Liver (tissue), 9 donors: ENCODE data around the gene BRF1. TPM values are rescaled to one million over a fixed set of nuclear protein-coding genes. Genes with fewer than 3 reads are reported as not detected.

Source experiments
- DNase-seq: peaks from one replicate; pipeline ENCODE4 v3.0.0-alpha.2; 2017; ENCODE audit warnings: low spot score
- H3K27ac ChIP-seq, 2 donors: one replicate each; pipeline ENCODE4 v1.7.0; 2013; ENCODE audit warnings: inconsistent platforms in 2 of 2, low read length in 2 of 2, control low read depth in 1 of 2, low read depth in 1 of 2, mild to moderate bottlenecking in 1 of 2
- H3K27me3 ChIP-seq, 4 donors: one replicate each; pipeline versions ENCODE4 v1.6.1 to v1.7.0; 2013; ENCODE audit warnings: low read length in 3 of 4, inconsistent platforms in 1 of 4, mild to moderate bottlenecking in 1 of 4, moderate library complexity in 1 of 4; ENCODE audit not compliant: control insufficient read depth in 4 of 4, insufficient read depth in 4 of 4
- H3K36me3 ChIP-seq, 4 donors: one replicate each; pipeline versions ENCODE4 v1.6.1 to v1.7.0; 2013; ENCODE audit warnings: low read length in 3 of 4, mild to moderate bottlenecking in 3 of 4, low read depth in 1 of 4, moderate library complexity in 1 of 4; ENCODE audit not compliant: control insufficient read depth in 4 of 4, insufficient read depth in 3 of 4
- H3K4me1 ChIP-seq, 4 donors: one replicate each; pipeline versions ENCODE4 v1.6.1 to v1.7.0; 2013; ENCODE audit warnings: low read length in 3 of 4, mild to moderate bottlenecking in 3 of 4, moderate library complexity in 1 of 4; ENCODE audit not compliant: control insufficient read depth in 4 of 4, insufficient read depth in 4 of 4
- H3K4me3 ChIP-seq, 3 donors: one replicate each; pipeline versions ENCODE4 v1.6.1 to v1.7.0; 2013; ENCODE audit warnings: low read length in 3 of 3, control low read depth in 1 of 3, low read depth in 1 of 3, mild to moderate bottlenecking in 1 of 3
- H3K9ac ChIP-seq, 2 donors: one replicate each; pipeline ENCODE4 v1.7.0; 2013; ENCODE audit warnings: low read length in 2 of 2, mild to moderate bottlenecking in 2 of 2, moderate library complexity in 2 of 2, control low read depth in 1 of 2, low read depth in 1 of 2
- H3K9me3 ChIP-seq, 4 donors: one replicate each; pipeline versions ENCODE4 v1.6.1 to v1.7.0; 2013; ENCODE audit warnings: low read length in 3 of 4; ENCODE audit not compliant: control insufficient read depth in 4 of 4
- EGR1 ChIP-seq, 2 donors: IDR thresholded peaks; 2 replicates each; pipeline ENCODE4 v1.6.1; 2016 to 2018; ENCODE audit warnings: antibody characterized with exemption in 2 of 2, low read depth in 2 of 2
- FOXA1 ChIP-seq: IDR thresholded peaks from 2 replicates; pipeline ENCODE4 v1.6.1; 2016; ENCODE audit warnings: antibody characterized with exemption
- FOXA2 ChIP-seq: IDR thresholded peaks from 2 replicates; pipeline ENCODE4 v1.6.1; 2016; ENCODE audit warnings: antibody characterized with exemption
- GABPA ChIP-seq, 2 donors: IDR thresholded peaks in 1 of 2; conservative IDR thresholded peaks in 1 of 2; 2 replicates each; pipeline ENCODE4 v1.6.1; 2016; ENCODE audit warnings: antibody characterized with exemption in 2 of 2, mild to moderate bottlenecking in 1 of 2, moderate library complexity in 1 of 2
- JUND ChIP-seq, 2 donors: IDR thresholded peaks; 2 replicates each; pipeline ENCODE4 v1.6.1; 2016; ENCODE audit warnings: antibody characterized with exemption in 2 of 2
- NR2F2 ChIP-seq: IDR thresholded peaks from 2 replicates; pipeline ENCODE4 v1.6.1; 2016; ENCODE audit warnings: antibody characterized with exemption
- RAD21 ChIP-seq, 2 donors: IDR thresholded peaks; 2 replicates each; pipeline ENCODE4 v1.6.1; 2016; ENCODE audit warnings: antibody characterized with exemption in 2 of 2, mild to moderate bottlenecking in 2 of 2
- REST ChIP-seq: IDR thresholded peaks from 2 replicates; pipeline ENCODE4 v1.6.1; 2016; ENCODE audit warnings: antibody characterized with exemption, mild to moderate bottlenecking
- RXRA ChIP-seq, 2 donors: IDR thresholded peaks; 2 replicates each; pipeline ENCODE4 v1.6.1; 2017 to 2018; ENCODE audit warnings: antibody characterized with exemption in 2 of 2, mild to moderate bottlenecking in 1 of 2
- SP1 ChIP-seq: IDR thresholded peaks from 2 replicates; pipeline ENCODE4 v1.6.1; 2018; ENCODE audit warnings: antibody characterized with exemption, mild to moderate bottlenecking
- TAF1 ChIP-seq: conservative IDR thresholded peaks from 2 replicates; pipeline ENCODE4 v1.6.1; 2016; ENCODE audit warnings: antibody characterized with exemption, mild to moderate bottlenecking
- YY1 ChIP-seq: IDR thresholded peaks from 2 replicates; pipeline ENCODE4 v1.6.1; 2016; ENCODE audit warnings: antibody characterized with exemption, mild to moderate bottlenecking
- ZBTB33 ChIP-seq: IDR thresholded peaks from 2 replicates; pipeline ENCODE4 v1.6.1; 2016; ENCODE audit warnings: antibody characterized with exemption
- WGBS: extraction: QIAGEN DNeasy Blood & Tissue Kit; methylation state at CpG from one replicate; pipeline ENCODE4 v1.1.7; 2013; 5-methylcytosine and 5-hydroxymethylcytosine counted together
- polyA plus RNA-seq, 2 donors: library from polyadenylated mRNA; stranded (reverse) in 1 of 2; unstranded in 1 of 2; fragments of 200-250 nt in 1 of 2; fragments of >200 nt in 1 of 2; fragmentation: Nextera tagmentation in 1 of 2; extraction: Ambion mirVana in 1 of 2; gene quantifications; one replicate each; pipeline versions ENCODE4 v1.2.1 to v1.2.3, GENCODE V29; 2013 to 2015
- total RNA-seq, 2 donors: library from RNA; depleted of rRNA; stranded (reverse); fragments of >200 nt; gene quantifications; one replicate each; pipeline ENCODE4 v1.2.3, GENCODE V29; 2014
- TF ChIP-seq, protein P1 (sequence below): IDR thresholded peaks from 2 replicates; pipeline ENCODE4 v1.6.1; 2016; ENCODE audit warnings: antibody characterized with exemption
- TF ChIP-seq, protein P2 (sequence below): IDR thresholded peaks from 2 replicates; pipeline ENCODE4 v1.6.1; 2016; ENCODE audit warnings: antibody characterized with exemption
- TF ChIP-seq, protein P3 (sequence below): fragments of 150-350 bp; IDR thresholded peaks from 2 replicates; pipeline ENCODE4 v1.5.1; 2017; ENCODE audit warnings: improper control_type of control experiment, low read depth, low read length; ENCODE audit not compliant: missing input control
- donor health status: healthy.
- donor health status: healthy.
- donor health status: healthy.
- donor health status: healthy.
- donor health status: healthy.

The BRF1 gene
- total and polyA plus RNA-seq, 4 donors = 4.6 to 24.1 (median 10.6) TPM

DNA sequence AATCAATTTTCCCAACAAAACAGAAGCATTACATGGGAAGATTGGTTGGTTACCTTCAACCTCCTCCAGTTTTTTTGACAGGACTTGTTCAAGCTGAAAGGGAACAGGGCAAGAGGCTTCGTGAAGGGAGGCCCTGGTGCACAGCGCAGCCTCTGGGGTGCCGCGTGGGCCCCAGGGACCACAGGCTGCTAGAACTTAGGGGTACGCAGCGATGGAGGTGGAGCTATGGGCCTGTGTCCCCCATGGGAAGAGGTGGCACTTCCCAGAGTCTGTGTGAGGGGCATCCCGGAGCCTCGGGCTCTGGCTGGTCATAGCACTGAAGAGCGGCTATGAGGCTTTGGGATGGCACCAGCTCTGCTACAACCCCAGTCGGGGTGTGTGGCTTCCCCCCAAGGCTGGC lies 74.6 kb downstream of the BRF1 start:
- no peak overlapping the region for H3K27ac ChIP-seq
- DNase-seq = no peak
- peaks cover 9 to 15% (median 11%) of the 10 kb centered on the region in 4 donors for H3K36me3 ChIP-seq
- H3K27me3 ChIP-seq = no peaks in the 10 kb centered on the region
- peaks cover 0 to 2% (median under 1%) of the 10 kb centered on the region in 4 donors for H3K4me1 ChIP-seq
- H3K4me3 ChIP-seq = no peak overlapping the region
- no peak for TF ChIP-seq SP1
- no peak for TF ChIP-seq NR2F2
- no peak for TF ChIP-seq GABPA (IDR thresholded peaks at IDR 0.05 in 1 of 2, conservative IDR thresholded peaks at IDR 0.05 in 1 of 2)
- no peak for TF ChIP-seq REST
- TF ChIP-seq YY1 = no peak
- TF ChIP-seq, protein P1, sequence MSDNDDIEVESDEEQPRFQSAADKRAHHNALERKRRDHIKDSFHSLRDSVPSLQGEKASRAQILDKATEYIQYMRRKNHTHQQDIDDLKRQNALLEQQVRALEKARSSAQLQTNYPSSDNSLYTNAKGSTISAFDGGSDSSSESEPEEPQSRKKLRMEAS = no peak
- TF ChIP-seq EGR1 (IDR thresholded peaks at IDR 0.05; ENCODE audit: low read depth in 2 of 2) = no peak
- TF ChIP-seq, protein P2, sequence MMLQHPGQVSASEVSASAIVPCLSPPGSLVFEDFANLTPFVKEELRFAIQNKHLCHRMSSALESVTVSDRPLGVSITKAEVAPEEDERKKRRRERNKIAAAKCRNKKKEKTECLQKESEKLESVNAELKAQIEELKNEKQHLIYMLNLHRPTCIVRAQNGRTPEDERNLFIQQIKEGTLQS = no peak
- no peak for TF ChIP-seq FOXA2
- TF ChIP-seq JUND (IDR thresholded peaks at IDR 0.05) = no peak
- TF ChIP-seq RXRA (IDR thresholded peaks at IDR 0.05) = no peak
- TF ChIP-seq TAF1 = no peak
- TF ChIP-seq FOXA1 = no peak
- TF ChIP-seq, protein P3, sequence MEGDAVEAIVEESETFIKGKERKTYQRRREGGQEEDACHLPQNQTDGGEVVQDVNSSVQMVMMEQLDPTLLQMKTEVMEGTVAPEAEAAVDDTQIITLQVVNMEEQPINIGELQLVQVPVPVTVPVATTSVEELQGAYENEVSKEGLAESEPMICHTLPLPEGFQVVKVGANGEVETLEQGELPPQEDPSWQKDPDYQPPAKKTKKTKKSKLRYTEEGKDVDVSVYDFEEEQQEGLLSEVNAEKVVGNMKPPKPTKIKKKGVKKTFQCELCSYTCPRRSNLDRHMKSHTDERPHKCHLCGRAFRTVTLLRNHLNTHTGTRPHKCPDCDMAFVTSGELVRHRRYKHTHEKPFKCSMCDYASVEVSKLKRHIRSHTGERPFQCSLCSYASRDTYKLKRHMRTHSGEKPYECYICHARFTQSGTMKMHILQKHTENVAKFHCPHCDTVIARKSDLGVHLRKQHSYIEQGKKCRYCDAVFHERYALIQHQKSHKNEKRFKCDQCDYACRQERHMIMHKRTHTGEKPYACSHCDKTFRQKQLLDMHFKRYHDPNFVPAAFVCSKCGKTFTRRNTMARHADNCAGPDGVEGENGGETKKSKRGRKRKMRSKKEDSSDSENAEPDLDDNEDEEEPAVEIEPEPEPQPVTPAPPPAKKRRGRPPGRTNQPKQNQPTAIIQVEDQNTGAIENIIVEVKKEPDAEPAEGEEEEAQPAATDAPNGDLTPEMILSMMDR = no peak
- TF ChIP-seq RAD21 (IDR thresholded peaks at IDR 0.05) = no peak
- no peak for TF ChIP-seq ZBTB33
- no peak overlapping the region for H3K9ac ChIP-seq
- H3K9me3 ChIP-seq = no peaks in the 10 kb centered on the region
- WGBS = 97% methylated on average over 10 of the region's 10 CpGs
